ENCODE data around the gene AGFG2.
"Not testable (repeated sequence)": the region's sequence is repeated elsewhere in the genome, so short reads cannot be mapped to it uniquely, and the experiment has no call there.

Gene AGFG2

GRCh38 chr7:100520138-100520537 is 18.9 kb upstream of the AGFG2 start:
- DNase-seq (ENCODE audit: low read depth in 1 of 2, low spot score in 1 of 2) = no peak

- no peak for DNase-seq (ENCODE audit: low read depth in 1 of 2, low spot score in 1 of 2)
Measured at GRCh38 chr7:100521076-100521475, 17.9 kb upstream of the AGFG2 start.

- not testable (repeated sequence) for DNase-seq (ENCODE audit: low read depth in 1 of 2, low spot score in 1 of 2)
Measured at GRCh38 chr7:100521909-100522593, 17.0 kb upstream of the AGFG2 start.

- not testable (repeated sequence) for DNase-seq (ENCODE audit: low read depth in 1 of 2, low spot score in 1 of 2)
Measured at GRCh38 chr7:100523192-100523591, 15.8 kb upstream of the AGFG2 start.

- not testable (repeated sequence) for DNase-seq (ENCODE audit: low read depth in 1 of 2, low spot score in 1 of 2)
Measured at GRCh38 chr7:100528108-100528866, 10.7 kb upstream of the AGFG2 start.

GRCh38 chr7:100532165-100533022 is 6.6 kb upstream of the AGFG2 start:
- DNase-seq (ENCODE audit: low read depth in 1 of 2, low spot score in 1 of 2) = no peak

- DNase-seq (ENCODE audit: low read depth in 1 of 2, low spot score in 1 of 2) = not testable (repeated sequence)
Measured at GRCh38 chr7:100535982-100536381, 3.0 kb upstream of the AGFG2 start.

- DNase-seq (ENCODE audit: low read depth in 1 of 2, low spot score in 1 of 2) = not testable (repeated sequence)
Measured at GRCh38 chr7:100536695-100537094, 2.3 kb upstream of the AGFG2 start.

GRCh38 chr7:100538348-100538653 is 702 bp upstream of the AGFG2 start:
- DNase-seq (ENCODE audit: low read depth in 1 of 2, low spot score in 1 of 2) = no peak

GRCh38 chr7:100539436-100540006 is 518 bp downstream of the AGFG2 start:
- DNase-seq (ENCODE audit: low read depth in 1 of 2, low spot score in 1 of 2) = no peak

GRCh38 chr7:100540073-100540723 is 1.2 kb downstream of the AGFG2 start:
- no peak for DNase-seq (ENCODE audit: low read depth in 1 of 2, low spot score in 1 of 2)

GRCh38 chr7:100541309-100541708 is 2.3 kb downstream of the AGFG2 start:
- not testable (repeated sequence) for DNase-seq (ENCODE audit: low read depth in 1 of 2, low spot score in 1 of 2)

GRCh38 chr7:100543586-100543985 is 4.6 kb downstream of the AGFG2 start:
- no peak for DNase-seq (ENCODE audit: low read depth in 1 of 2, low spot score in 1 of 2)

GRCh38 chr7:100544386-100544785 is 5.4 kb downstream of the AGFG2 start:
- no peak for DNase-seq (ENCODE audit: low read depth in 1 of 2, low spot score in 1 of 2)

- DNase-seq (ENCODE audit: low read depth in 1 of 2, low spot score in 1 of 2) = no peak
Measured at GRCh38 chr7:100544967-100545359, 6.0 kb downstream of the AGFG2 start.

- DNase-seq (ENCODE audit: low read depth in 1 of 2, low spot score in 1 of 2) = no peak
Measured at GRCh38 chr7:100545360-100546128, 6.5 kb downstream of the AGFG2 start.

- DNase-seq (ENCODE audit: low read depth in 1 of 2, low spot score in 1 of 2) = no peak
Measured at GRCh38 chr7:100546129-100546925, 7.3 kb downstream of the AGFG2 start.

GRCh38 chr7:100546926-100547800 is 8.2 kb downstream of the AGFG2 start:
- DNase-seq (ENCODE audit: low read depth in 1 of 2, low spot score in 1 of 2) = no peak

Measured in stimulated activated CD4-positive, alpha-beta T cell treated with anti-CD3 and anti-CD28 coated beads, Interleukin-15, amount 100 ng/mL, for 1 hour (primary cell).